Left renal cortex interstitium (tissue), 4 donors: ENCODE results near the gene SUPT4H1. TPM values are rescaled to one million over a fixed set of nuclear protein-coding genes. Genes with fewer than 3 reads are reported as not detected.

Source experiments
- DNase-seq, 4 donors: peaks; one replicate each; pipeline ENCODE4 v3.0.0-alpha.2; 2013; ENCODE audit warnings: low read depth in 4 of 4, low spot score in 2 of 4, missing footprints in 1 of 4
- polyA plus RNA-seq, 4 donors: library from polyadenylated mRNA; unstranded; fragments of 120-200 nt; gene quantifications; one replicate each; pipeline ENCODE4 v1.2.1, GENCODE V29; 2013; ENCODE audit not compliant: insufficient read length in 4 of 4

SUPT4H1 gene
- polyA plus RNA-seq, 4 donors: 125 to 146 (median 135) TPM

DNA sequence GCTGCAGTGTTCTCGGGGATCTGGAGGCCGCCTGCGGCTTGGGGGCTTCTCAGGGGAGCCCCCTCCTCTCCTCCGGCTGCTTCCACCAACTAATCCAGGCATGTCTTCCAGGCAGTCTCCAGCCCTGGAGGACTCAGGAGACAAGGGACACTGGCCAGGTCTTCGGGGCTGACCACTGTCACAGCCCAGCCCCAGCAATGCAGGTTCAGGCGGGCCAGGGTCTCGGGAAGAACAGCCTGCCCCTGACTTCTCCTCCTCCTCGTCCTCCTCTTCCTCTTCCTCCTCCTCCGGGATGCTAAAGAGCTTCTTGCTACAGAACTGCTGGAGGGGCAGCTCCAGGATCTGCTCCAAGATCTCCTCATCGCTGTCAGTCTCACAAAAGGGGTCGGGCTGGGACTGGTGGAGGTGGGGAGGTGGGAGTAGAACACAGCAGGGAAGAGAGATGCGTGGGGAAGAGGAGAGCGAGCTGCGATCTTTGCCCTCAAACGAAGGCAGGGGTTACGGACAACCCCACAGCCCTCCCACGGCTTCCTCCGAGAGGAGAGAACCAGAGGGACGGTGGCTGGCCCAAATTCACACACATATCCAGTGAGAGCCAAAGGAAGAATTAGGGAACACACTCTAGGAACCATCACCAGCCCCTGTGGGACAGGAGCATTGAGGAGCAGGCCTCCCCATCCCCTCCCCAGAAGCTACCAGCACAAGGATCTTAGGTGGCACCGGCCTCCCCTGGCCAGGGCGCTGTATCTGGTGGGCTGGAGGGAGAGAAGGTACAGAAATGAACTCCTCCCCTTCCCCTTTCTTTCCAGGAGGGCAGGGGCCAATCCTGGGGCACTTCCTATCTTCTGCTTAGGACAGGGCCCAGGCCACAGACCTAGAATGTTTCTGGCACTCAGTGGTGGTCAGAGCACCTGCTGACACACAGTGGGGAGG is 42.8 kb downstream of the SUPT4H1 start:
- DNase-seq: no peak

DNA sequence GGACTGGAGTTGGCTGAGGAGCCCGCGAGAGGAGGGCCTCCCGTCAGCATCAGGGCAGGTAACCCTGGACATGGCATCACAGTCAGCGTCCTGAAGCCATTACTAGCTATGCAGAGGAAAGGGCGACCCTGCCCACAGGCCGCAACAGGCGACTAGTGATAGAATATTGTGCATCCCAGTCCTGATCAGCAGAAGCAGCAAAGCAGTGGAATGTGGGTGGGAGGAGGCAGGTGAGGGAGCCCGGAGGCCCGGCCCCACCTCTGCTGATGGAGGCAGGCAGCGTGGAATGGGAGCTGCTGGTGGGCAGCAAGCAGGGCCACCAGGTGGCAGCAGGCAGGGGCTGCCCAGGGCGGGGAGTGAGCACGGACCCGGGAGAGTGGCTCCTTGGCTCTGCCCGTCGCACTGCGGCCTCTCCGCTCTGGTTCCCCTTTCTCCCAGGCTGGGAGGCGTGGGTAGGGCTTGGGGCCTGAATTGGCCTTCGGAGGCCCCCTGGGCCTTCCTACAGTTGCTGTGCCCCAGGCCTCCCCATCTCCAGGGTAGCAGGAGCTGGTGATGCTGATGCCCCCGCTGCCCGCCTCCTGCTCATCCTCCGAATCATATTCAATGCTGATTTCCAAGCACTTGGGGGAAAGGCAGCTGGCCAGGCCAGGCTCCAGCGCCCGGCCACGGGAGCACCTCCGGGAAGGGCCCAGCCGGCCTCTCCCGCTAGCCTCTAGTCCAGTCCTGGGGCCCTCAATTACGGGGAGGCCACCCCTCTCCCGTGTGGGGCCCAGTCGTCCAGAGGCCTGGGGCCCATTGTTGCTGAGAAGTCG is 43.6 kb downstream of the SUPT4H1 start:
- DNase-seq: no peak

DNA sequence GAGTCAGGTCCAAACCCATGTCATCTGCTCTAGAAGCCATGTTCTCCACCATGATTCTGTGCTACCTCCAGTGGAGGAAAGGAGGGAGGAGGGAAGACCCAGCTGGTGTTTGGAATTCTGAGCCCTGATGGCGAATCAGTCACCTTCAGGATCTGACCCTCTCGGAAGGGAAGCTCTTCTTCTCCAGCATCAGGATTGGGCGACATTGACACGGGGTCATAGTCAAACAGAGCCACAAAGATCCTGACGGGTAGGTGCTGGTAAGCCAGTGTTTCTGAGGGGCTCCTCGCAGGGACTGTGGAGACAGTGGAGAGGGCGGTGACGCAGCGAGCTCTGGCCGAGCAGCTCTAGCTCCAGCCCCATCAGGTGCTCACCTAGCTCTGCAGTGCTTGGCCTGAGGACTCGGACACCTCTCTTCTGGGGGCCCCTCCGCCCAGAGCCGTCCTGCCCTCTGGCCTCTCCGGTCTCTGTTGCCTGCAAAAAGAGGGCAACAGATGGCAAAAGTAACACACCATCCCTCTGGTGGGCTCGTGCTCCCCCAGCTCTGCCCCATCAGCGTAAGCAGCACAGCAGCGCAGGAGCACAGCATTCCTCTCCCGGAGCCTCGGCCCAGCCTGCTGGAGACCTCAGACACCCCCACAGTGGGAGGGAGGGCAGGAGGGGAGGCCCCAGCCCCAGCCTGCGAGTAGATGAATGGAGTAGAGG is 44.4 kb downstream of the SUPT4H1 start:
- DNase-seq: no peak

DNA sequence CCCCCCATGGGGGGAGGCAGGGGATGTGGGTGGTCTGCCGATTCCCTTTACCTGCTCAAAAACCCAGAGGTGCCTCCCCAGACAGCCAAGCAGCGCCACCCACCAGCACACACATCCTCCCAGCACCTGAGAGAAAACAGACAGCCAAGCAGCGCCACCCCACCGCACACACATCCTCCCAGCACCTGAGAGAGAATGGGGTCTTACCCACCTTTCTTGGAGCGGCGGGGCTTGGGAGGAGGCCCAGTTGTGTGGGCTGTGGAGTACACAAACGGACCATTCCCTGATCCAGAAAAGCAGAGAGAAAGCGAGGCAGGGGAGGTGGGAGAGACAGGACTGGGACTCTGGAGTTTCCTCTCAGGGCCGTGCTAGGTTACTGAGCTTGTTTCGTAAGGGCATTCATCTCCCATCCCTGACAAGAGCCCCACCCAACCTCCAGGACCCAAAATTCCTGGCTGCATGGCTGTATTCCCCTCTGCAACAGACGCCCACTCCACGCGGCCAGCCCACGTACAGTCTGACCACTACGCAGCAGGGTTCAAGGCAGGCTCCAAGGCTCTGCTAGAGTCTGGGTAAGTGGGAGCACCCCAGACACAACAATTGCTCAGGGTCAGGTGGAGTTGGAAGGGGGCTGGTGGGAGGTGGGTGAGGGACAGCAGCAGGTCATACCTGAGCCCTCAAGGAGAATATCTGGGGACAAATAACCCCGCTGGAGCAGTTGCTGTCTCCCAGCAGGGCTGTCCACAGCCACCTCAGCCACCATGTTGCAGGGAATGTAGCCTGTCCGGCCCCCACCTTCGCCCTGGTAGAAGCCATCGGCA is 45.7 kb downstream of the SUPT4H1 start:
- no peak for DNase-seq

DNA sequence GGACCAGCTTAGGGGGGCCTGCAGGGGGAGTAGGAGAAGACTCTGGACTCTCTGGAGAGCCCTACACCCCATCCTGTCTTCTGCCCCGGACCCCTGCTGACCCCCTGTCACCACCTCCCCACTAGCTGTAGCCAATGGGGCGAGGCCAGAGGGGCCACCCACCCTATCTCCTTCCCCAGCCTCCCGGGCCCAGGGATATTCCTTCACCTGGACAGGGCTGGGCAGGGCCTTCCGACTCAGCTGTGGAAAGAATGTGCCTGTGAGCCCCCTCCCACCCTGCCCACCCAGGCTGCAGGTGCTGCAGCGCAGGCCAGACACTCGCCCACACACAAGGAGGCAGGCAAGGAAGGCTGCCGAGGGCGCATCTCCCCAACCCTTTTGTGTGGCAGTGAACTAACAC is 46.4 kb downstream of the SUPT4H1 start:
- no peak for DNase-seq

DNA sequence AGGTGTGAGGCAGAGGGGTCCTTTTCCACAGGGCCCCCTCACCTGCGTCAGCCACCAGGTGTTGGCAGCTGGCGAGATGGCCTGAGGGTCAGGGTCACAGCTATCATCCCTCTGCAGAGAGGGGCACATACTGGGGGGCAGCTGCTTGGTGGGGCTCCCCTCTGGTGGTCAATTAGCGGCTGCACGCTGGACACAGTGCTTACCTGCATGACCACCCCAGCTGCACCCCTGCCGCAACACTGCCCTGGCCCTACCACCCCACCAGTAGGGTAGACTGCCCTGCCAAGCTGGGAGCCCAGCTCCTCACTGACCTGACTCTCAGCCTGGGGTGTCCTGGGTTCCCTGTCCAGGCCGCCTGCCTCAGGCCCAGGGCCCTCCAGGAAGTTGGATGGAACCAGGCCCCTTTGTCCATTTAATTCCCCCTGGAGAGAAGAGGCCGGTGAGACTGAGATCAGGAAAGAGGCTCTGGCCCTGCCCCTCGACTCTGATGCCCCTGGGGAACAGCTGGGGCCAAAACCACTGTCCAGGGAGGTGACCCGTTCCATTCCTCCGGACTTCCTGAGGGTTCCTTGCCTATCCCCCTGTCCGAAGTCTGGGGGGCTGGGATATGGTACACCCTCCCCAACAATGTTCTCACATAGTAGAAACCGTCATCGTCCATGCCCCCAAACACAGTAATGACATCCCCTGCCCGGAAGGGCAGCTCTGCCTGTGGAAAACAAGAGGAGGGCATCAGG is 47.1 kb downstream of the SUPT4H1 start:
- no peak for DNase-seq

DNA sequence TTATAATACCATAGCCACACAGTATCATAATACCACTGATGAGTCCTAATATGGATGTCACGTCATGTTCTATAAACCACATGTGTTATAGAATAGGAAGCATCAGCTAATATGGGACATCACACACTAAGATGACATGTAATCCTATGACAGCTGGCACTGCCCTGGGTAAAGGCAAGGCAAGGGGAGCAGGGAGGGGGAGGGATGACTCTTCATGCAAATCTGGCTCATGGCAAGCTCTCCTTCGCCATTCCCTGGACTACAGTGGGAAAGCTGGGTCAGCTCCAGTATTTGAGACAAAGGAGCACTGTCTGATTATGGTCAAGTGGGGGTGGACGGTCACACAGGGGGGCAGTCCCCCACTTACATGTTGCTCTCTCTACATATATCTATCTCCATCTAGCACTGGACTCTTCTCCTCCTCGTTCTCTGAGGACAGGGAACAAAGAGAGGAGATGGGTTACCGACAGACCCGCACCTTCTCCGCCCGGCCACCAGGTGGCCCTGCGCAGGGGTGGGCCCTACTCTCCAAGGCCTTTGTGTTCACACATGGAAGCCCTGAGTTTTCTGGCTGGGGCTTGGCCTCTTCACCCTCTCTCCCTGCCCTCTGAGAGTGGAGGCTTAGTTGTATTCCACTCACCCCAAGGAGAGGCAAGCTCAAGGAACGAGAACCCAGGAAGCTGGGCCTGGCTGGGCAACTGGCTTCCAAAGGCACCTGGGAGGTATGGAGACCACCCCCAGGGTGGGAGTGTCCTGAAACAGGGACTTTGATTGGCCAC is 47.8 kb downstream of the SUPT4H1 start:
- DNase-seq: no peak

DNA sequence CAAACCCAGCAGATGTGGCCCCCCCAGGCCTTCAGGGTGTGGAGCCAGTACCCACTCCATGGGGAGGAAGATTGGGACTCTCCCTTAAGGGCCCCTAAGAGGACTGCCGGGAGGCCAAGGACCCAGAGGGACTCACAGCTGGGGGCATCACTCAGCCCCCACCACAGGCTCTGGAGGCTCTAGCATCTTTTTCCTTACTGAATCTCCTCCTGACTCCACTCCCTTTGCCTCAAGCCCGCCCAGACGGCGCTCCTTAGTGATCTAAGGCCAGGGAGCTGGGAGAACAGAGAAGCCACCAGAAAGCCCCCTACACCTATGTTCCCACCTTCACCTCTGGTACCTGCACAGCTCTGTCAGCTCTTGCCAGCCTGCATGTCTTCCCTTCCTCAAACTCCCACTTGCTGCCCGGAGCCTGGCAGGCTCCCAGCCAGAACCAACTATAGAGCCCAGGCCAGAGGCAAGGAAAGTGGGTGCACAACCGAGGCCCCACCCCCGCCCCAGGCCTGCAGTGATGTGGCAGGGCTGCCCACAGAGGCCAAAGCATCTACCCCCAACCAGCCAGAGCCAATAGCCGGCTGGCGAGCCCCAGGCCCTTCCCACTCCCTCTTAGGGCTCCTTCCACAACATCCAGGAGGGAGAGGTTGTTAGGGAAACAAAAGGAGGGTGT is 48.9 kb downstream of the SUPT4H1 start:
- DNase-seq: no peak

DNA sequence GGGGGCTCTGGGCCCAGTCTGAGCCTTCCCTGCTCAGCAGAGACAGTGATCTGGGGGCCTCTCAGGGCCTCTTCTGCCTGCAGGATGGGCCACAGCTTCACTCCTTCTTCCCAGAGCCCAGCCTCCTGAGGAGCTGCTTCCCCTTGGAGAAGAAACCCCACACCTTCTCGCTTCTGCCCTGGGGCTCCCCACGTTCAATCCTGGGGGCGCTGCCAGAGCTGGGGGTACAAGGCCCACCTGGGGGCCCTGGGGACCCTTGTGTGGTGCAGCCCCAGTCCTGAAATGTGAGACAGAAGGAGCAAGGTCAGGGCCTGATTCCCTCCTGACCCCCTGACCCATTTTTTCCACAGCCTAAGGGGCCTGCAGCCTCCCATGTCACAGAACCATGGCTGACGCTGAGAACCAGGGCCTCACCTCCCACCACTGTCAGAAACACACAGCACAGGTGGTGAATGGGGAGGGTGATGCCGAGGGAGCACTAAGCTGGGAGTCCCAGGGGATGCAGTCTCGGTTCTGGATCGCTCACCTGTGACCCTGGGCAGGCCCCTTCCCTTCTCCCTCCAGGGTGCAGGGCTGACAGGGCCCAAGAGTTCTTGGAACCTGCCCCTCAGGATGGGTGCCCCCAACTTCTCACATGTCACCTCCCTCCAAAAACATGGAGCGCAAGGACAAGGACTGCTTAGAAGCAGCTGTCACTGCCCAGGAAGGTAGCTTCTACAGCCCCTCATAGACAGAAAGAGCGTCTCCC is 49.7 kb downstream of the SUPT4H1 start:
- no peak for DNase-seq

DNA sequence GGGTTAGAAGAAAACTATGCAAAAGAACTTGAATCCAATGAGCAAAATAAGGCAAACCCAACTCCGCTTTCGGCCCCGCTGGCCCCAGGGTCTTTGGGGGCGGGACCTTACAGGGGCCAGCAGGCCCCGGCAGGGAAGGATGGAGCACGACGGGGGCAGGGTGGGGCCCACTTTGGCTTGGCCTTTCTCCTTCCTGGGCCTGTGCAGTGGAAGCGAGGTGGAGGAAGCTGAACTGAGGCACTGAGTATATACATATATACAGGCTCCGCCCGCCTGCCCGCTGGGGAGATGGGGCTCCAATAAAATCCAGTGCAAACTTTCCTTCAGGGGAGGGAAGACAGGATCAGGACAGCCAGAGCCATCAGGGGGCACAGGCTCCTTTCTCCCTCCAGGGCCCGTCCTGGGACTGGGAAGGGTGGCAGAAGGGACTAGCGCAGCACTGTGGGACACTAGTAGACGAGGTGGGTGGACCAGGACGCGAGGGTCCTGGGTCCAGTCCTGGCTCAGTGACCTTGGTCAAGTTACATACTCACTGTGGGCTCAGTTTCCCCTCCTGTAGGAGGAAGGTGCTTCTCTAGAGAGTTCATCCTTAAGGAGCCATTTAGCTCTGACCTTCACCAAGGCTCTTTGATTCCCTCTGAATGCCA is 50.4 kb downstream of the SUPT4H1 start:
- no peak for DNase-seq

DNA sequence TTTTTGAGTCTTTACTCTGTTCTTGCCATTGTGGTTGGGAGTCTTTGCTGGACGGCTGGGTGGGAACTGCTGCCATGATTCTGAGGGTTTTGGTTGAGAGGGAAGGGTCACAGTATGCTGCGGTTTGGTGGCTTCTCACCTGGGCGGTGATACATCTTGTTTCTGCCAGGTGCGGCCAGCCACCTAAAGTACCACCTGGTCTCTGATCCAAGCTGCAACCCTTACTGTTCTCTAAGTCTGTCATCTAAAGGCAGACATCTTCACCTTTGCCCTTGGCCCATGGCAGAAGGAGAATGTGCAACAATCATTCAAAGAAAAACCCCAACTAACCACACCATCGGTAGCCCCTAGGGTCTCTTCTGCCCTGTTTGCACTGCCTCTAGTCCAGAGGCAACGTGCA is 51.7 kb downstream of the SUPT4H1 start:
- no peak for DNase-seq

Other genes with a start within 250 kb of the SUPT4H1 start
- under 1 TPM in 2 of 4 donors, not detected in 2; 0.07 to 0.08 TPM for gene OR4D1, start 203.8 kb downstream of the SUPT4H1 start, polyA plus RNA-seq
- gene OR4D2, start 185.2 kb downstream of the SUPT4H1 start, polyA plus RNA-seq: not detected
- 1 to 10 TPM in 2 of 4 donors, under 1 TPM in 2; 0.46 to 1.7 (median 0.92) TPM for gene EPX, start 159.5 kb downstream of the SUPT4H1 start, polyA plus RNA-seq
- gene MKS1, start 132.9 kb downstream of the SUPT4H1 start, polyA plus RNA-seq: 10 to 100 TPM; 34.8 to 56.9 (median 46.3) TPM
- under 1 TPM in 3 of 4 donors, not detected in 1; 0.16 to 0.25 (median 0.19) TPM for gene LPO, start 113.6 kb downstream of the SUPT4H1 start, polyA plus RNA-seq
- gene MPO, start 71.3 kb downstream of the SUPT4H1 start, polyA plus RNA-seq: 10 to 100 TPM in 1 of 4 donors, 1 to 10 TPM in 3; 2.8 to 10.8 (median 4.0) TPM
- 10 to 100 TPM; 33.2 to 77.6 (median 60.3) TPM for gene TSPOAP1, start 23.4 kb downstream of the SUPT4H1 start, polyA plus RNA-seq
- gene RNF43, start 65.3 kb upstream of the SUPT4H1 start, polyA plus RNA-seq: 10 to 100 TPM; 11.2 to 16.8 (median 12.5) TPM
- under 1 TPM; 0.36 to 0.49 (median 0.38) TPM for gene HSF5, start 136.2 kb upstream of the SUPT4H1 start, polyA plus RNA-seq
- gene MTMR4, start 162.4 kb upstream of the SUPT4H1 start, polyA plus RNA-seq: 10 to 100 TPM; 37.1 to 74.0 (median 55.0) TPM